KBM-7 (cell line): ENCODE results near the gene LATS2.

ENCODE experiments used
- DNase-seq: peaks from one replicate; pipeline ENCODE4 v3.0.0-alpha.2; 2015
- in situ Hi-C: fragments of 300-500 bp; cut with MboI; formaldehyde crosslinking; loops from 2 replicates; pipeline ENCODE4 v1.14.3; 2020; ENCODE audit warnings: low sequenced_read_pairs, low pct_unique_long_range_greater_than_20kb, mixed read lengths

The LATS2 gene

DNA sequence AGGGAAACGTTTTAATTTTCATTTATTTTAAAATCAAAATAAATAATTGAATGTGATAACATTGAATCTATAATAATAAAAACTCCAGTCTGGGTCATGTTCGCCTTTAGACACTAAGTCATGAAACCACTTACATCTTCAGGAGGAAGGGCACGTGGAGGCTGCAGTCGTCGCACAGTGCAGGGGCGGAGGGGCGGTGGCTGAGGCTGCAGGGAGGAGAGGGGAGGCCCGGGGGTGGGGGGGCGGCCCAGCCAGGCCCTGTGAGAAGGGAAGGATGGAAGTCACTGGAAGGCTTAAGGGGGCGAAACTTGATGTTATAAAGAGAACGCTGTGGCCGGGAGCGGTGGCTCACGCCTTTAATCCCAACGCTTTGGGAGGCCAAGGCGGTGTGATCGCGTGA lies 14.9 kb upstream of the LATS2 start:
- DNase-seq, result no peak
- in situ Hi-C loops, result no loop called here

DNA sequence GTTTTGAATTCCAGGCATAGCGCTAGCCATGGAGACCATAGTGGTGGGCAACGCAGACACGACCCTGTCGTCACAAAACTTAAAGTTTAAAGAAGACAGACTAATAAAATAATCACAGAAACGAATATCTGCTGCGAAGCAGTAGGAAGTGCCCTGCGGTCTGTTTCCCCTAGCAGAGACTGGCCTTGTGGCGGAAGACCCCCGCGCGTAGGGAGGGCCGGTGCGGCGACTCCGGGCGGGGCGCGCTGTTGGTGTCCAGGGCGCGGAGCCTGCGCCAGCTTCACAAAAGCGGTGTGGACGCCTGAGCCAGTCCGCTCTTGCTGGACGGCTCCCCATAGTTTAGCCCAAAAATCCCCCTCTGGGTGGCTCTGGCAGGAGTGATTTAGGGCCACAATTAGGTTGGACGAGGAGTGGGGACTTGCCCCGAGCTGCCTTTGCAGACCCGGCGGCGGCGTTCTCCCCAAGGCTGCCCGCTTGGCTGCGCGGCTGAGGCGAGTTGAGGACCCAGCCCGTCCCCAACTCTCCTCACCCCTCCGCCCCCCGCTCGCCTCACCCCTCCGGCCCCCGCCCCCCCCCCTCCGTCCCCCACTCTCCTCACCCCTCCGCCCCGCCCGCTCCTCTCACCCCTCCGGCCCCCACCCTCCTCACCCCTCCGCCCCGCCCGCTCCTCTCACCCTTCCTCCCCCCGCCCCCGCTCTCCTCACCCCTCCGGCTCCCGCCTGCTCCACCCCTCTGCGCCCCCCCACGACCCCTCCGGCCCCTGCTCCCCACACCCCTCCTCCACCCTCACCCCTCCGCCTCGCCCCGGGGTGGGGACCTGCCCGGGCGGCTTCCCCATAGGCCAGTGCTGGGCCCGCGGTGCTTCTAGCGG lies 14.2 kb upstream of the LATS2 start:
- in situ Hi-C loops, result no loop called here
- DNase-seq, result peak; percentile 69

DNA sequence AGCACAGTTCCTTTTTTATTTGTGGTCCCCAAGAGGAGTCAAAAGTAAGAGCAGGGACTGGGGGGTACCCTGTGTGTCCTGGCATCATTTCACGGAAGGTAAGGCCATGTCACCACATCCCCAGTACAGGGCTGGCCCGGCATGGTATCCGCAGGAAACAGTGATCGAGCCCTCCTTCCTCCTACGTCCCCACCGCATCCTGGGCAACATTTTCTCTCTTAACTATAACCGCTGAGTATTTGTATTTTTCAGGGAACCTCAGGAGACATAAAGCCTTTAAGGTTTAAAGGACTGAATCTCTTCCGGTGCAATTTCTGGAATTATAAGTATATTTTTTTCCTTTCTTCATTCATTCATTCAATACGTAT lies 13.6 kb upstream of the LATS2 start:
- in situ Hi-C loops, result no loop called here
- peak; percentile 83 for DNase-seq

DNA sequence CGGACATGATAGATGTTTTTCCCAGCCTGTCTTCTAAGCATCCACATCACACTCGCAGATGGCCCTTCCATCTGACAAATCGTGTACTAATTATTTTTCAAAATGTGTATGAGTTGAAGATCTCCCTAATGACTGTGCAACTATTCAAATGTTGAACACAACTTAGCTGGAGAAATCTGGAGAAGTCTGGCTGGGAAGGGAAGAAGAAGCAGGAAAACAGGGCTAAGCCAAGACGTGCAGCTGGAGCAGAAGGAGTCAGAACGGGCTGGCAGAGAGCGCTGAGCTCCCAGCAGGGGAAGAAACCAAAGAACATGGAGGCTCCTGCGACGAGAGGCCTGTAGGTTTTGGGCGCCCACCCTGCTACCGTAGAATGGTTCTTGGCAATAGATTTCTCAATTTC lies 13.2 kb upstream of the LATS2 start:
- in situ Hi-C loops, result no loop called here
- no peak for DNase-seq

DNA sequence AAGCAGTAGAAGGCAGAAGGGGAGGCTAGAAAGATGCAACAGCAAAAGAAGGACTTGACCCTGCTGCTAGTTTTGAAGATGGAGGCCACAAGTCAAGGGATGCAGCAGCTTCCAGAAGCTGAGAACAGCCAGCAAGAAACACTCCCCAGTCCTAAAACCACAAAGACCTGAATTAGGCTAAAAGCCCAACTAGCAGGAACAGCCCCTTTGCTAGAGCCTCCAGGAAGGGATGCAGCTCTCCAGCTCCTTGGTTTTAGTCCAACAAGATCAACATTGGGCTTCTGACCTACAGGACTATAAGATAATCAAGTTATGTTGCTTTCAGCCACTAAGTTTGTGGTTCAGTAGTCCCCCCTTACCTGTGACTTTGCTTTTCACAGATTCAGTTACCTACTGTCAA lies 10.5 kb upstream of the LATS2 start:
- in situ Hi-C loops, result no loop called here
- DNase-seq, result peak; percentile 22

DNA sequence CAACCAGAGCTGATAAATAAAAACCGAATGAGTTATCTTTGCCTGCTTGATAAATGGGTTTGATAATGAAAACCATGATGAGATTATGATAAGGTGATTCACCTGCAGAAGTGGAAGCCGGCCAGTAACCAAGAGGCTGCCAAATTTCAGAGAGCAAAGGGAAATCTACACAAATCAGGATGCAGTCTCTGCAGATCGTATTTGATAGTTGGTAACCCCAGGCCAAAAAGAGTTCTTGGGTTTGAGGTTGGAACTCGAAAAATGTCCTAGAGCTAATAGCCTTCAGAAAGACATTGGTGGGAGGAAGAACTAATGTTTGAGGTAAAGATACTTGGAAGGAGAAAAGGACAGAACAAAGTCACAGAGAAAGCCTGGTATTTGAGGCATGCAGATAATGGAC lies 9.6 kb upstream of the LATS2 start:
- in situ Hi-C loops, result no loop called here
- DNase-seq, result no peak

DNA sequence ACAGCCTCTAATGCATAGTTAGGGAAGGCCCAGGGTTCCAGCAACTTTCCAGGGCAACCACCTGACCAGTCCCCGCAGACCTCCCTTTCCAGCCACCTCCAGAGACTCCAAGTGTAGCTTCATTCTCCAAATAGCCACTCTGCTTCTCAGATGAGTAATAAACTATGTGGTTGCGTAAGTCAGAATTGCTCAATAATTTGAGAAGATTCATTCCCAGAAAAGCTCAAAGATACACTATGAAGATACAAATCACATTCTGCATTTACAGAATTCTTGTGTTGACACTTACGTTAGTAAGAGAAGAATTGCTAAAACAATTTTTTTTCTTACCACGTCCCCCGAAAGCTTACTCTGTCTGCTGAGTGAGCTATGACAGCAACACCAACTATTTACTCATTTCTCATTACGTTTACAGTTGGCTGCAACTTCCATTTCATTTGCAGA lies 8.2 kb upstream of the LATS2 start:
- DNase-seq, result peak; percentile 57
- in situ Hi-C loops, result no loop called here

DNA sequence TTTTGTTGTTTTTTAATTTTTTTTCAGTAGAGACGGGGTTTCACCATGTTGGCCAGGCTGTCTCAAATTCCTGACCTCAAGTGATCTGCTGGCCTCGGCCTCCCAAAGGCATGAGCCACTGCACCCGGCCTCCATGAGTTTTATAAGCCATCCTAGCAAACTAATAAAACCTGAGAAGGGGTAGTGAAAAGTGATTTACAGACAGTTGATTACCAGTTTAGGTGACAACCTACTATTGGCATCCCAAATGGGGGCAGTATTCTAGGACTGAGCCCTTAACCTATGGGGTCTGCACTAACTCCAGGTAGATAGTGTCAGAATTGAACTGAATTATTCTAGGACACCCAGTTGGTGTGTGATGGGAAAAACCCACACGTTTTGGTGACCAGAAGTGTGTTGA lies 6.5 kb upstream of the LATS2 start:
- in situ Hi-C loops, result no loop called here
- no peak for DNase-seq

DNA sequence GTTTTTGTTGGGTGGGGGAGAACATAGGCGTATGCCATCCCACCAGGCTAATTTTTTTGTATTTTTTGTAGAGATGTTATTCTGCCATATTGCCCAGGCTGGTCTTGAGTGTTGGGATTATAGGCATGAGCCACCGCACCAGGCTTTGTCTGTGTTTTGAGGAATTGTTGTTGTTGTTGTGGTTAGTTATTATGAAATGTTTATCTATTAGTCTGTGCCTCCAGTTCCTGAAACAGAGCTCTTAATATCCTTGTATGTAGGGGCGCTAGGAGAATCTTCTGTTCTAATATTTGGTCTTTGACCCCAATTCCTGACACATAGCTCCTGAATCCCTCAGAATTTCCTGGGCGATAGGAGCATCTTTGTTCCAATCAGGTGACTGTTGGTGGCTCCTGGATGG lies 5.6 kb upstream of the LATS2 start:
- in situ Hi-C loops, result no loop called here
- DNase-seq, result no peak

DNA sequence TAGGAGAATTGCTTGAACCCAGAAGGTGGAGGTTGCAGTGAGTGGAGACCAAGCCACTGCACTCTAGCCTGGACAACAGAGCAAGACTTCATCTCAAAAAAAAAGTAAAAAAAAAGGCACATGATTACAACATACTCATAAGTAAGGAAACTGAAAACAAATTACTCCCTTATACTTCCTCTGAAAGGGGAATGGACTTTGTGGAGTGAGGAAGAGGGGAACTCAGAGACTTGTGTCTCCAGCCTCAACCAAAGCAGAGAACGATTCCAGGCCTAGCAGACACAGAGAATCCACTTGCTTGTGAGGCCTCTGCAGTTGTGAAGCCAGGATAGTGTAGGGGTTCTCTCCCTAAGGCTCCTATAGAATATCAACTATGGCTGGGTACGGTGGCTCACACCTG lies 4.3 kb upstream of the LATS2 start:
- DNase-seq, result no peak
- in situ Hi-C loops, result no loop called here

DNA sequence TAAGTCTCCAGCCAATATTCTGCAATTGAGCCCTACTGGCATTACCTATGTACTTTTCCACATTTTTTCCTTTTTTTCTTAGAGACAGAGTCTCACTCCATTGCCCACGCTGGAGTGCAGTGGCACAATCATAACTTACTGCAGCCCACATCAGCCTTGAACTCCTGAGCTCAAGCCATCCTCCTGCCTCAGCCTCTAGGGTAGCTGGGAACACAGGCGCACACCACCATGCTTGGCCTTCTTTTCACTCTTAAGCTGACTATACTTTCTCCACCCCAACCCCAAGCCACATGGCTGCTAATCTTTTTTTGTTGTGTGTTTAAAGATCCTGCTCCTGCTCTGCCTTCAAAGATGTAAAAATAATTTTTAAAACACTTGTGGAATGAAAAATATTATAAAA lies 1.6 kb upstream of the LATS2 start:
- in situ Hi-C loops, result no loop called here
- DNase-seq, result no peak

DNA sequence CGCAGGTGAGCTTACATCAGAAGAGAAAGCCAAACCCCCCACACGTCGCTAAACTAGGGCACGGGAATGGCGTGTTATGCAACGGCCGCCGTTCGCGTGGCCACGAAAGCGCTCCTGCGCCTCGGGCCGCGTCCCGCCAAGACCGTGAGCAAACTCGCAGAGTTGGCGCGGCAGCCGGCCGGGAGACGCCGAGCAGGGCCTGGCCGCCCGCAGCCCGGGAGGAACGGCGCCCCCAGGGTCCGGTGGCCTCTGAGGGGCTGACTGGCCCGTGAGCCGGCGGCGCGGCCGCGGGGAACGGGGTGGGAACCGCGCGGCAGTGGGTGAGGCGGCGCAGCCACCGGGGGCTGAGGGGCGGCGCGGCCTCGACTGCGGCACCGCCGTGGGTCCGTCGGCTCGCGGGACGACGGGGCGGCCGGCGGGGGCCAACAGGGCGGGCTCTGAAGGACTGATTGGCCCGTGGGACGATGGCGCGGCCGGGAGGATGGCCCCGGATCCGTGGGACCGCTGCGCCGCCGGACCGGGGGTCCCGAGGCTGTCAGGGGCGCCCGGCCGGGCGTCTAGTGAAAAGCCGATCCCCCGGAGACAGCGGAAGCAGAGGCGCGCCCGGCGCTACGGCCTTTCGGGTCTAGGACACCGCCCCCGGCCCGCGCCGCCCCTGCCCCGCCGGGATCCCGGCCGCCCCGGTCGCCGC lies 903 bp downstream of the LATS2 start:
- peak; percentile 24 for DNase-seq
- in situ Hi-C loops, result no loop called here

DNA sequence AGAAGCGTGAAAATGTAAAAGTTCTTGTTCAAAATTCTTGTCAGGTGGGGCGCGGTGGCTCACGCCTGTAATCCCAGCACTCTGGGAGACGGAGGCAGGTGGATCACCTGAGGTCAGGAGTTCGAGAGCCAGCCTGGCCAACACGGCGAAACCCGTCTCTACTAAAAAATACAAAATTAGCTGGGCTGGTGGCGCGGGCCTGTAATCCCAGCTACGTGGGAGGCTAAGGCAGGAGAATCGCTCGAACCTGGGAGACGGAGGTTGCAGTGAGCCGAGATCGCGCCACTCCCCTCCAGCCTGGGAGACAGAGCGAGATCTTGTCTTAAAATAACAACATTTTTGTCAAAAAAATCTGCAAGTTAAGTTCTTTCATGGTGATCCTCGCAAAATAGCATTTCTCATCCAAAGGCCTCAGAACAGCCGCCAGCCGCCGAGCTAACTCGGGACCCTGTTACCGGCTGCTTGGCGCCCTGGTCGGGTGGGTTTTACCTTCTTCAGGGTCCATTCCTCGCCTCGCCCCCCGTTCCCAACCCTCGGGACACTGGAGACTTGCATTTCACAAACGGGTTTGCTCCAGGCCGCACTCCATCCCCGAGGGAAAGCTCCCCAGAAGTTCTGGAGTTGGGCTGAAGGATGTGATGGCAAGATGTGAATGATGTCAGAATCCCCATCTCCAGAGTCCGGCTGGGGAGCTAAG lies 1.6 kb downstream of the LATS2 start:
- in situ Hi-C loops, result no loop called here
- DNase-seq, result no peak

DNA sequence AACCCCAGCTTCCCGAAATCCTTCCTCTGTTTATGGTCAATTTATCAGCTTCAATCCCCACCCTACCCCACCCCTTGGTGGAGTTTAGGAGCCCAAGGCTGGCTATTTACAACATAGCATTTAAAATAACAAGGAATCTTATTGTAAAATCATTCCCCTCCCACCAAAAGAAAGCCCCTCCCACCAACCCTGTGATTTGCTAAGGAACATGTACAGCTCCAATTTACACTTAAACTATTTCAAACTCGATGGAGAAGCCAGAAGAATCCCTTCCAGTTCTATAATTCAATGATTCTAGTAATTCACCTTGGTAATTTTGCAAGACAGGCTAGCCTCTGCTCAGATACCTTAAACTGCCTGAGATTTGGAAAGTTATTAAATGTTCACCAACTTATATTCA lies 3.0 kb downstream of the LATS2 start:
- in situ Hi-C loops, result no loop called here

DNA sequence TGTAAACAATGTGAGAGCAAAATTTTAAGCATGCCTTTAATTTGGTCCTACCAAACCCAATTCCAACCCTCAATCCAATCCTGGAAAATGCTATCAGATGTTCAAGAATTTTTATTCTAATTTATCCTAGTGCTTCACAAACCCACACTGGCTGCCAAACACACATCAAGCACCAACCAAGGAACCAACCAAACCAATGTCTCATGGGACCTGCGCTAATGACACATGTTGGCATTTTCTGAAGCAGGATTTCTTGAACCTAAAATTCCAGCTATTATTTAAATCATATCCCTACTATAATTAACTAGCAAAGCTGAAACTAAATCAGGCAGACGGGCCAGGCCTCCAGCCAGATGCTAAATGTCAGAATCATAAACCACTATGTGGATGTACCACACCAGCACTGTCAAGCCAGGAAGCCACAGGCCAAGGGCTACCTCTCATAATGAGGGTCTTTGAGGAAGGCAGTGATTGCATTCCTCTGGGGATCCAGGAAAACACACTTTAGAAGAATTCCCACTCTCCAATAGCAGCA lies 5.8 kb downstream of the LATS2 start:
- in situ Hi-C loops, result no loop called here
- DNase-seq, result no peak

More for the DNA sequence above, 3.0 kb downstream of the LATS2 start:
- no peak for DNase-seq

DNA sequence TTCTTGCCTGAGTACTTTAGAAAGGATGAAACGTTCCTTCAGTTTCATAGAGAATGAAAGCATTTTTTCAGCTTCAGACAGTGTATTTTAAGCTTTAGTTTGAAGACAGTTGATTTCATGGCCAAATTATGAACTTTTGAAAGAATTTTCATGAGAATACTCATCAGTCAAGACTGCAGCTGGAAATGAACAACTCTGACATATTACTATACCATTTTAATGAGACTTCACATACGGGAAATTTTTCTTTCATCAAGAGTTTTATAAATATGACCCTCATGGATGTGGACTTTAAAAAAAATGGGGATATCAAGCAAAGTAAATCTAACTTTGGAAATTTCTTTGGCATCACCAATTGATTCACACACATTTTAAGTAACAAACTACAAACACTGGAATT lies 6.4 kb downstream of the LATS2 start:
- in situ Hi-C loops, result no loop called here

DNA sequence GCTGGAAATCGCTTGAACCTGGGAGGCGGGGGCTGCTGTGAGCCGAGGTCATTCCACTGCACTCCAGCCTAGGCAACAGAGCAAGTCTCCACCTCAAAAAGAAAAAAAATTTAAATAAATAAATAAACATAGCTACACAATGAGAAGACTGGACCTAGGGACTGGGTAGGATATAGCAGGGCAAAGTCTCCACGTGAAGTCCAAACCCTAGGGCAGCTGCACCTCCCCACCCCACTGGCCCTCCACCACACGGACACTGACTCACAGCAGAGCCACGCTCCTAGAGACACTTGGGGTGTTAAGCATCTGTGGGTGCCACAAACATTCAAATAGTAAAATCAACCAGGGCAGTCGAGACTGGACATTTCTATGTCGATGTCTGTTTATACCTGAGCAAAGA lies 7.1 kb downstream of the LATS2 start:
- no peak for DNase-seq
- in situ Hi-C loops, result no loop called here

More for the DNA sequence above, 6.4 kb downstream of the LATS2 start:
- no peak for DNase-seq

DNA sequence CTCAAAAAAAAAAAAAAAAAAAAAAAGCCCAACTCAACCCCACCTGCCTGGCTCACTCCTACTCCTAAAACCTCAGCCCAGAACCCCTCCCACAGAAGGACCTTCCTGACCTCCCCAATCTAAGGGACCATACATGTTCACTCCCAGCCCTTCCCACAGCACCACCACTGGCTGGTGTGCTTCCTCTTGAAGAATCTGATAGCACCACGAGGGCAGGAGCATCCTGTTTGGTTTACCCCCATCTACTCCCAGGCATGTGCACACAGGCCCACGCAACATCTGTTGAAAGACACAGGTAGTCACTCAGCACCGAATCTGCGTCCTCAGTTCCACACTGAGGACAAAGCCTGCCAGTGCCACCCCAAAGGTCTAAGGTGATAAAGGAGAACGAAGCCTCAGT lies 8.2 kb downstream of the LATS2 start:
- in situ Hi-C loops, result no loop called here
- peak; percentile 86 for DNase-seq

DNA sequence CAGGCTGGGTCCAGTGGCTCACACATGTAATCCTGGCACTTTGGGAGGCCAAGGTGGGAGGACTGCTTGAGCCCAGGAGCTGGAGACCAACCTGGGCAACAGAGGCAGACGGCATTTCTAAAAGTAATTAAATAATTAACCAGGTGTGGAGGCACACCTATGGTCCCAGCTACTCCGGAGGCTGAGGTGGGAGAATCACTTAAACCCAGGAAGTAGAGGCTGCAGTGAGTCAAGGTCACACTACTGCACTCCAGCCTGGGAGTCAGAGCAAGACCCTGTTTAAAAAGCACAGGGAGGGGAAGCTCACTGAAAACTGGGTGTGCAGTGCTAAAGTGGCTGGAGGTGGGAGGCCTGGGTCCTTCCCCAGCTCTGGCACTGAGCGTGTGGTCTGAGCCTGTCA lies 9.7 kb downstream of the LATS2 start:
- no peak for DNase-seq
- in situ Hi-C loops, result no loop called here
